HG03571 (cell line): ENCODE results near the gene ASPDH.
"Not testable (repeated sequence)": the region's sequence is repeated elsewhere in the genome, so short reads cannot be mapped to it uniquely, and the experiment has no call there.

Experiments used
- ATAC-seq: cut with Tn5 transposase; IDR thresholded peaks from one replicate; pipeline ENCODE4 v1.9.1; 2021; ENCODE audit not compliant: unreplicated experiment

Gene ASPDH

DNA sequence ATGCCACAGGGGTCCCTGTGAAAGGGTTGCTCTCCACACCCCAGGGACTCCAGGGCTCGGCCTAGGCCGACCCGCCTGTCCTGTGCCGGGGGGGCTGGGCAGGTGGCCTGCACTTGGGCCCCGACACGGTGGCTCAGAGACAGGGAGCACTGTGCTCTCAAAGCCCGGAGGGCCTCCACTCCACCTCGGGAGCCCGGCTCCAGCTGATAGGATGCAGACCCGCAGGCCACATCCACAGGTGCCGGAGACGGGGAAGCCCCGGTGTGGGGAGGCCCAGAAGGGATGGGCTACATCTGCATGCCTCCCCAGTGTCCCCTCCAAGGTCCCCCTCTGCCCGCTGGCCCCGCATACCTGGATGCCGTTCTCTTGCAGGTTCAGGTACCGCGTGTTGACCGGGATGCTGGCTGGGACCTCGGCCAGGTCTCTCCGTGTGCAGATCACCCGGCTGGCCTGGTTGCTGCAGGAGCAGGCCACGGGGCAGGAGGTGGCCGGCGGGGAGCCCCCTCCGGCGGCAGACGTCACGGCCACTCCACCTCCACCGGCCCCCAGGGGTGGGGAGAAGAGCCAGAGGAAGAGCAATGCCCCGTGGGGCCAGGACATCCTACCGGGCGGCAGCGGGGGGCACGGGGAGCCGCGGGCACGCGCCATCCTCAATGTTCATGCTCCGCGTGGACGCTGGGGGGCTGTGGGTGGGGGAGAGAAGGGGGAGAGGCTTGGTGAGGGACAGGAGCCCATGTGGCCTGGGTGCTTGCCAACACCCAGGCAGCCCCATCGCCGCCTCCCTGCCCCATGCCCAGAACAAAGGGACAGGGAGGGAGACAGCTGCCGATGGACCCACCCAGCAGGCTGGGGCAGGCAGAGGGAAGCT is 34.7 kb upstream of the ASPDH start:
- ATAC-seq: no peak

DNA sequence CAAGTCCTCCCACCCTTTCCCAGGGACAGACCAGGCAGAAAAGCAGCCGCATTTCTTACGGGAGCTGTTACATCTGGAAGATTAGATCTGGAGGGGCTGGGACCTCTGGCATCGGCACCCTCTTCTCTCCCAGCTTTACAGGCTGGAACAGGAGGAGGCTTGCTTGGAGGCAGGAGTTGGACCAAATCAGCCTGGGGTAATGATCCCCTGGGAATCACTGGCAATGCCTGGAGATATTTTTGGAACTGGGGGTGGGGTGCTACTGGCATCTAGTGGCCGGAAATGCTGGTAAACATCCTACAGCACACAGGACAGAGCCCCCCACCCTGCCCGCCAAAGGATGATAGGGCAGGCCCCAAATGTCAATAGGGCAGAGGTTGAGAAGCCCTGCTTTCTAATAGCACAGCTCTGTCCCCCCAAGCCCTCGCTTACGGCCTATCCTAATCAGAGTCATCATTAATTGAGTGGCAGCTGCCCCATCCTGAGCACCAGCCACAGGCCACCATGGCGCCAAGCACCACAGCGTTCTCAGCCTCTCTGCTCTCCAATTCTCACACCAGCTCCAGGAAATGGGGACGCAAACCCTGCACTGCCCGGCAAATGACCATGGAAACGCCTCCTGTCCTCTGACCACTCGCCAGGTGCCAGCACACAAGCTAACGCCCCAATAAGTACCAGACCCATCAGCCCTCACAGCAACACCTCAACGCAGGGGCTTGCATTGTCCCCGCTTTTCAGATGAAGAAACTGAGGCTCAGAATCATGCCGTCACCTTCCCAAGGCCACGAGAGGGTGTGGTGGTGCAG is 33.9 kb upstream of the ASPDH start:
- no peak for ATAC-seq

DNA sequence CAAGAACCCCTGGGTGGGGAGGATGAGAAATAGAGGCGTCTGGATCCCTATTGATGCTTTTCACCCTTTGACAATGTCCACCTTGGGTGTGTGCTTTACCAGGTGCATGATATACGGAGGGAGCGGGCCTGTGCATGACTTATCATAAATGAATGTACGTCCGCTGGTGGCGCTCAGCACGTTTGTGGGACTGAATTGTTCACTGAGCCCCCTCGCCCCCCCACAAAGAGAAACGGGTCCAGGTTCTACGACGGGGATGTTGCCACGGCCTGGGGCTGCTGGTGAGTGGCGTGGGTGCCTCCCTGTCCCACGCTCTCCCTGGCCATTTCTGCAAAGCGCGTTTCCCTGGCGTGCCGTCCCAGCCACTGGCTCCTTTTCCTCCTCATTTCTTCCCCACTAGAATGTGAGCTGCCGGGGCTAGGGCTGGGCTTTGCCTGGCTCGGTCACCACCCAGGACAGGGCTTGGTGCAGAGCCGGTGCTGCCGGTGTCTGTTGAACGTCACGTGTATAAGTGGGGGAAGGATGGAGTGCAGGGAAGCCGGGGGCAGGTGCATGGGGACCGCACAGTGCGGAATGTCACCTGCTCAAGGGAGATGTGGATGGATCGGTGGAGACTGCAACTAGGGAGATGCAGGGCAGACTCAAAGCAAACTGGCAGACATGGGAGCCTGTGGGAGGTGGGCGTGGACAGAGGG is 33.0 kb upstream of the ASPDH start:
- no peak for ATAC-seq

GRCh38 chr19:50542943-50543342 is 29.2 kb upstream of the ASPDH start:
- no peak for ATAC-seq

GRCh38 chr19:50537769-50538230 is 24.1 kb upstream of the ASPDH start:
- no peak for ATAC-seq

DNA sequence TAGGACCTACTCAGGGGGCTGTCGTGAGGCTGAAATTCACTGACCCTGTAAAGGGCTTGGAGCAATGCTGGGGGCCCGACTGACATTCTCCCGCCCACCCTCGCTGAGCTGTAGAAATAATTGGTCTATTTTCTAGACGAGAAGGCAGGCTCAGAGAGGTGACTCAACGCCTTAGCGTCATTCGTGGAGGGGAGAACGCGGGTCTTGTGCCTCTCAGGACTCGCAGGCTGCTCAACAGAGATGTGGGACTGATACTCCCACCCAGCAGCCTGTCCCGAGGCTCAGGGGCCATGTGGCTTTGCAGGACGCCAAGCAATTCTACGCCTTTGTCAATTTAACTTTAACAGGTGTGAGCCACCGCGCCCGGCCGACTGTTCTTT is 23.6 kb upstream of the ASPDH start:
- no peak for ATAC-seq

GRCh38 chr19:50536662-50537305 is 23.1 kb upstream of the ASPDH start:
- ATAC-seq: no peak

DNA sequence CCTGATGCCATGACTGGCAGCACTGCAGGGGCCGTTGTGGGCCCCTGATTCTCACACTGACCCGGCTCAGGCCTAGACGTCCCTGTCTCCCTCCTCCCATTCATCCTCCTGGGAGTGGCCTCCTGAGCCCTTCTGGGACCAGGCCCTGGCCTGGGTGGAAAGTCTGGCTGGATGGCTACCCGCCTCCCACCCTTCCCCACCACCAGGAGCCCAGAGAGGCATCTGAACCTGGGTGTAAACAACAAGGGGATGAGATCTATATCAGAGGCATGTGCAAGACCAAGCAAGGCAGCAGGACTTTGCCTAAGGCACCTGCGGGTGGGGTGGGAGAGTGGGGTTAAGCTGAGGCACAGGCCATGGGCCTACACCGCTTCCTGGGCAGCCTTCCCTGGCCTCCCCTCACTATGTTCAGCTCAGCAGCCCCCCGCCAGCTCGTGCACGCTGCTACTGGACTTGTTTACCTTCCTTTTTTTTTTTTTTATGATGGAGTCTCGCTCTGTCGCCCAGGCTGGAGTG is 22.0 kb upstream of the ASPDH start:
- no peak for ATAC-seq

DNA sequence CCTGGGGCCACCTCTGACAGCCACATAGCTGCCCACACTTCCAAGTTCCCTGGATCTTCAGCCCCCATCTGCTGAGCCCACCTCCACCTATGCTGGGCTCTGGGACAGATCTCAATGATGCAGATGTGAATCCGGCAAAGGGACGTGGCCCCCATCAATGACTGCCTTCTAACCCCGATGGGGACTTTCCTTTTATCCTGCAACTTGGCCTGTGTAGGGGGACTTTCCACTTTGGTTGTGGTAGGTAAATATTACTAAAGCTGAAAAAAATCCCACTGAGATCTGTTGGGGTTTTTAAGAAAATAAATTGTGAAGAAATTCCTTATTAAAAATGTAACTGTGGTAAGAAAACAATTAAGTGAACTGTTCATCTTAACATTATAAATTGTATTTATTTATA is 20.8 kb upstream of the ASPDH start:
- no peak for ATAC-seq

- no peak for ATAC-seq
These were observed 19.2 kb upstream of the ASPDH start for GRCh38 chr19:50532952-50533351.

GRCh38 chr19:50531171-50531612 is 17.5 kb upstream of the ASPDH start:
- ATAC-seq: no peak

DNA sequence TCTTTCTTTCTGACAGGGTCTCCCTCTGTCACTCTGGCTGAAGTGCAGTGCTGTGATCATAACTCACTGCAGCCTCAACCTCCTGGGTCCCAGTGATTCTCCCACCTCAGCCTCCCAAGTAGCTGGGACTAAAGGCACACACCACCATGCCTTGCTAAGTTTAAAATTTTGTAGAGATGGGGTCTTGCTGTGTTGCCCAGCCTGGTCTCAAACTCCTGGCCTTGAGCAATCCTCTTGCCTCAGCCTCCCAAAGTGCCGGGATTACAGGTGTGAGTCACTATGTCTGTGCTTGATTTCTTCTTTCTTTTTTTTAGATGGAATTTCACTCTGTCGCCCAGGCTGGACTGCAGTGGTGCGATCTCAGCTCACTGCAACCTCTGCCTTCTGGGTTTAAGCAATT is 14.3 kb upstream of the ASPDH start:
- not testable (repeated sequence) for ATAC-seq

GRCh38 chr19:50522881-50523280 is 9.2 kb upstream of the ASPDH start:
- no peak for ATAC-seq

- ATAC-seq: no peak
These were observed 7.2 kb upstream of the ASPDH start for GRCh38 chr19:50520822-50521465.

- no peak for ATAC-seq
These were observed 5.4 kb upstream of the ASPDH start for GRCh38 chr19:50519006-50519575.

GRCh38 chr19:50518091-50519005 is 4.6 kb upstream of the ASPDH start:
- no peak for ATAC-seq

- ATAC-seq: no peak
These were observed 4.0 kb upstream of the ASPDH start for GRCh38 chr19:50517704-50518075.

GRCh38 chr19:50516964-50517703 is 3.4 kb upstream of the ASPDH start:
- no peak for ATAC-seq
